Mammary epithelial cell (primary cell): Measurements from ENCODE around the gene MAPKBP1.

Experiments used
- CTCF ChIP-seq, 2 donors: IDR thresholded peaks in 1 of 2; conservative IDR thresholded peaks in 1 of 2; 2 replicates each; pipeline ENCODE4 v1.5.1; 2011 to 2012; ENCODE audit warnings: inconsistent platforms in 2 of 2, low read length in 2 of 2, mild to moderate bottlenecking in 2 of 2, control low read depth in 1 of 2, low read depth in 1 of 2; ENCODE audit not compliant: insufficient read depth in 1 of 2; ENCODE audit errors: extremely low read depth in 1 of 2
- EZH2 ChIP-seq: IDR thresholded peaks from 2 replicates; pipeline ENCODE4 v1.6.1; 2012; ENCODE audit warnings: low read length, inconsistent platforms, borderline replicate concordance

- TF ChIP-seq CTCF (conservative IDR thresholded peaks at IDR 0.05 in 1 of 2, IDR thresholded peaks at IDR 0.05 in 1 of 2; ENCODE audit: extremely low read depth in 1 of 2, insufficient read depth in 1 of 2, low read depth in 1 of 2, low read length in 2 of 2): no peak
- TF ChIP-seq EZH2: no peak
These were observed 24.6 kb downstream of the MAPKBP1 start for GRCh38 chr15:41798607-41799487.
